ENCODE results near the gene CDH22. TPM values are rescaled to one million over a fixed set of nuclear protein-coding genes. Genes with fewer than 3 reads are reported as not detected.
A peak's percentile ranks its signal among the peaks of the same experiment; 100 is the strongest.

Gene CDH22
- total RNA-seq, 4 donors from 2014 or later = 0.26 to 1.2 (median 0.35) TPM

DNA sequence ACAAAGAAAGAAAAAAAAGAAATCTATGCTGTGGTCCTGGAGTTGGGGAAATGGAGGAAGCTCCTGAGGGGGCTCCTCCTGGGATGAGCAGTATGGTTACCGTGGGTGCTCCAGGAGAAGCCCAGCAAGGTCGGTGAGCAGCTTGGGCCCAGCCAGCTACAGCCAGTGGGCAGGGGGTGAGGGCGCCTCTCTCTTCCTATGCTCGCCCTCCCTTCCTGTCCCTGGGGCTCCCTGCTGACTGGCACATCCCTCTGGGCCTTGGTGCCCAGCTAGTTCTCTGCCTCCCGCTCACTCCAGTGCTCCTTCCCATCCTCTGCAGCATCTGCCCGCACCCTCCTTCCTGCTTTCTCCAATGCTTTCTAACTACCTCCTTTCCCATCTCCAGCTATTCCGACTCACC, 173.6 kb downstream of the CDH22 start:
- TF ChIP-seq POLR2A (IDR thresholded peaks at IDR 0.05) = no peak
- TF ChIP-seq, protein P1, sequence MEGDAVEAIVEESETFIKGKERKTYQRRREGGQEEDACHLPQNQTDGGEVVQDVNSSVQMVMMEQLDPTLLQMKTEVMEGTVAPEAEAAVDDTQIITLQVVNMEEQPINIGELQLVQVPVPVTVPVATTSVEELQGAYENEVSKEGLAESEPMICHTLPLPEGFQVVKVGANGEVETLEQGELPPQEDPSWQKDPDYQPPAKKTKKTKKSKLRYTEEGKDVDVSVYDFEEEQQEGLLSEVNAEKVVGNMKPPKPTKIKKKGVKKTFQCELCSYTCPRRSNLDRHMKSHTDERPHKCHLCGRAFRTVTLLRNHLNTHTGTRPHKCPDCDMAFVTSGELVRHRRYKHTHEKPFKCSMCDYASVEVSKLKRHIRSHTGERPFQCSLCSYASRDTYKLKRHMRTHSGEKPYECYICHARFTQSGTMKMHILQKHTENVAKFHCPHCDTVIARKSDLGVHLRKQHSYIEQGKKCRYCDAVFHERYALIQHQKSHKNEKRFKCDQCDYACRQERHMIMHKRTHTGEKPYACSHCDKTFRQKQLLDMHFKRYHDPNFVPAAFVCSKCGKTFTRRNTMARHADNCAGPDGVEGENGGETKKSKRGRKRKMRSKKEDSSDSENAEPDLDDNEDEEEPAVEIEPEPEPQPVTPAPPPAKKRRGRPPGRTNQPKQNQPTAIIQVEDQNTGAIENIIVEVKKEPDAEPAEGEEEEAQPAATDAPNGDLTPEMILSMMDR (IDR thresholded peaks at IDR 0.05 in 4 of 5, conservative IDR thresholded peaks at IDR 0.05 in 1 of 5) = no peak
- in situ Hi-C loops (cut with MboI; ENCODE audit: low sequenced_read_pairs in 4 of 4) = loop anchor here in 3 of 4 donors (10.0 to 25.0 kb wide), 3 partner anchors 120 to 210 kb away; no protein-coding TSS in a partner anchor
- Histone ChIP-seq H3K9me3 (no peaks in the 10 kb centered on the region), H3K27me3 (peaks cover 0 to 10% (median 3%) of the 10 kb centered on the region in 3 donors), H3K4me1 (peaks cover 5 to 6% of the 10 kb centered on the region in 2 donors), H3K4me3 (no peak overlapping the region), H3K36me3 (no peaks in the 10 kb centered on the region), H3K27ac (no peak overlapping the region)
- ATAC-seq (no peak), DNase-seq (no peak)
- intact Hi-C loops (cut with DNase I; ENCODE audit: low total_unique reads) = loop anchor here (5.0 kb wide), 1 partner anchor 38 kb away; no protein-coding TSS in a partner anchor

DNA sequence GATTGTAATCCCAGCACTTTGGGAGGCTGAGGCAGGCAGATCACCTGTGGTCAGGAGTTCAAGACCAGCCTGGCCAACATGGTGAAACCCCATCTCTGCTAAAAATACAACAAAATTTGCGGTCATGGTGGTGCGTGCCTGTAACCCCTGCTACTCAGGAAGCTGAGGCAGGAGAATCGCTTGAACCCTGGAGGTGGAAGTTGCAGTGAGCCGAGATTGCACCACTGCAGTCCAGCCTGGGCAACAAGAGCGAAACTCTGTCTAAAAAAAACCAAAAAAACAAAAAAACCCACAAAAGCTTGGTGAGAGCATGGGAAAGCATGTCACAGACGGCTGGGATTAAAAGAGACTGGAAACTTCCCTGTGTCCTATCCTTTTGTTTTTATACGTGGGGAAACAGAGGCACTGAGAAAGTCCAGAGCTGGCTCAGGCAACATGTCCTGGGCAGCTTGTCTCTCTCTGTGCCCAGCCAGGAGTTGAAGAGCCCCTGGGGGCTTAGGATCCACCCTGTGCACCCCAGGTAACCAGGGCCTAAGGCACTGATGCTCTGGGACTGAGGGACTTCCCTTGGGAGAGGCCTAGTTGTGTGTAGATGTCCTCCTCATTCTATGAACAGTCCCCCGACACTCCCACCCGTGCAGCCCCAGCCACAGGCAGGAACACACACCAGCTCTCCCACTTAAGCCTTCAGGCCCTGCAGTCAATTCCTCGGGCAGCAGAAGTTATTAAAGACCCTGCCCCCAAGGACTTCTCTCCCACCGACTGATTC, 174.2 kb downstream of the CDH22 start:
- H3K9me3 ChIP-seq = no peaks in the 10 kb centered on the region
- TF ChIP-seq, protein P1 (IDR thresholded peaks at IDR 0.05 in 4 of 5, conservative IDR thresholded peaks at IDR 0.05 in 1 of 5) = no peak
- TF ChIP-seq POLR2A (IDR thresholded peaks at IDR 0.05) = no peak
- peaks cover 0 to 6% (median 0%) of the 10 kb centered on the region in 3 donors for H3K27me3 ChIP-seq
- intact Hi-C loops (cut with DNase I; ENCODE audit: low total_unique reads) (loop anchor here (2.0 to 5.0 kb wide), 4 partner anchors 38 to 215 kb away; no protein-coding TSS in a partner anchor), in situ Hi-C loops (cut with MboI; ENCODE audit: low sequenced_read_pairs in 4 of 4) (loop anchor here in 3 of 4 donors (10.0 to 25.0 kb wide), 3 partner anchors 121 to 211 kb away; no protein-coding TSS in a partner anchor)
- ATAC-seq = no peak
- peaks cover 5 to 7% of the 10 kb centered on the region in 2 donors for H3K4me1 ChIP-seq
- no peak overlapping the region for H3K4me3 ChIP-seq
- no peak for DNase-seq
- H3K27ac ChIP-seq = no peak overlapping the region
- H3K36me3 ChIP-seq = no peaks in the 10 kb centered on the region

DNA sequence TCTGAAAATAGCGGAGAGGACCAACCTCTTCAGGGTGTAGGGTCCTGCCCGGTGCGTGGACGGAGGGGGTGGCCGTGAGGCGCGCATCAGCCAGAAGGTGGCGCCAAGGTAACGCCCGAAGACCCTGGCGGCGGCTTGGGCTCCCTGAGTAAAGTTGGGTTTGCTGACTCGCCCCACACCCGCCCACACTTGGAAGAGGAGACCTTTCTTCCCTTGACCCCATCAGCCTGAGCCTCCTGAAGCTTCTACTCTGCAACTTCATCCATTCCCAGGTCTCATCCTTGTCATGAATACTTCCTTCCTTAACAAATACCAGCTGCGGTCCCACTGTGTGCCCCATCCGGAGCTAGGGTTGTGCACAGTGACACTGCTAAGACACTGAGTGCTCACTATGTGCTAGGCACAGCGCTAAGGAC, 175.6 kb downstream of the CDH22 start:
- in situ Hi-C loops (cut with MboI; ENCODE audit: low sequenced_read_pairs in 4 of 4) (loop anchor here in 3 of 4 donors (10.0 to 25.0 kb wide), 3 partner anchors 122 to 212 kb away; no protein-coding TSS in a partner anchor), intact Hi-C loops (cut with DNase I; ENCODE audit: low total_unique reads) (loop anchor here (2.0 to 5.0 kb wide), 4 partner anchors 40 to 216 kb away; no protein-coding TSS in a partner anchor)
- ATAC-seq = peak; percentile 56 to 82
- no peaks in the 10 kb centered on the region for H3K36me3 ChIP-seq
- TF ChIP-seq, protein P1 (IDR thresholded peaks at IDR 0.05 in 4 of 5, conservative IDR thresholded peaks at IDR 0.05 in 1 of 5) = peak; percentile 79 to 87 (median 84)
- TF ChIP-seq POLR2A (IDR thresholded peaks at IDR 0.05) = no peak
- no peaks in the 10 kb centered on the region for H3K9me3 ChIP-seq
- H3K4me3 ChIP-seq = no peak overlapping the region
- DNase-seq = peak; percentile 46 to 50
- H3K4me1 ChIP-seq = peaks cover 5 to 7% of the 10 kb centered on the region in 2 donors
- no peaks in the 10 kb centered on the region for H3K27me3 ChIP-seq
- H3K27ac ChIP-seq = no peak overlapping the region

DNA sequence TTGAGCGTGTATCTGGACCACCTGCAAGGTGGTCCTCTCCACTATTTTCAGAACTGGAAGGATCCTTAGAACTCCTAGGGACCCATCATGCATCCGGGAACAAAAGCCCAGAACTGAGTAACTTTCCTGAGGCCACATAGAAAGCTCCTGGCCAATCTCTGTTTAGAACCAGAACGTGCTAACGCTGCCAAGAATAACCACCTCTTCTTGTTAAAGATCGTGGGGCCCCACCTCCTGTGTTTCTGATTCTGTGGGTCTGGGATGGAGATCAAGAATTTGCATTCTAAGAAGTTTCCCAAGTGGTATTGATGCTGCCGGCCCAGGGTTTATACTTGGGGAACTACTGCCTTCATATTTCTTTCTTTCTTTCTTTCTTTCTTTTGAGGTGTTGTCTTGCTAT, 176.9 kb downstream of the CDH22 start:
- no peaks in the 10 kb centered on the region for H3K36me3 ChIP-seq
- peak in 1 of 2 donors; percentile 4 for DNase-seq
- H3K4me3 ChIP-seq = no peak overlapping the region
- peaks cover 5 to 7% of the 10 kb centered on the region in 2 donors for H3K4me1 ChIP-seq
- no peak for TF ChIP-seq POLR2A (IDR thresholded peaks at IDR 0.05)
- TF ChIP-seq, protein P1 (IDR thresholded peaks at IDR 0.05 in 4 of 5, conservative IDR thresholded peaks at IDR 0.05 in 1 of 5) = no peak
- H3K27me3 ChIP-seq = no peaks in the 10 kb centered on the region
- no peak overlapping the region for H3K27ac ChIP-seq
- no peaks in the 10 kb centered on the region for H3K9me3 ChIP-seq
- in situ Hi-C loops (cut with MboI; ENCODE audit: low sequenced_read_pairs in 4 of 4) = loop anchor here in 3 of 4 donors (10.0 to 25.0 kb wide), 3 partner anchors 123 to 213 kb away; no protein-coding TSS in a partner anchor
- ATAC-seq = no peak
- intact Hi-C loops (cut with DNase I; ENCODE audit: low total_unique reads) = loop anchor here (5.0 kb wide), 1 partner anchor 41 kb away; no protein-coding TSS in a partner anchor
